Measurements from ENCODE around the gene S100A16.

GRCh38 chr1:153602749-153603148 is 10.2 kb downstream of the S100A16 start:
- TF ChIP-seq CTCF (IDR thresholded peaks at IDR 0.05) (no peak), POLR2A (IDR thresholded peaks at IDR 0.05) (no peak)

Data from Peyer's patch (tissue), 4 donors.